22Rv1 (cell line): ENCODE results near the gene RICTOR.
"Not testable (repeated sequence)": the region's sequence is repeated elsewhere in the genome, so short reads cannot be mapped to it uniquely, and the experiment has no call there.

Experiments used
- H3K27ac ChIP-seq: fragments of 450-650 bp; 2 replicates; pipeline ENCODE4 v1.5.1; 2017
- ZFX ChIP-seq: fragments of 450-650 bp; IDR thresholded peaks from 2 replicates; pipeline ENCODE4 v1.6.1; 2017; ENCODE audit warnings: antibody characterized with exemption, borderline replicate concordance
- TF ChIP-seq, protein P1 (sequence below): fragments of 450-650 bp; IDR thresholded peaks from 2 replicates; pipeline ENCODE4 v1.5.1; 2017; ENCODE audit warnings: mild to moderate bottlenecking

Gene RICTOR

DNA sequence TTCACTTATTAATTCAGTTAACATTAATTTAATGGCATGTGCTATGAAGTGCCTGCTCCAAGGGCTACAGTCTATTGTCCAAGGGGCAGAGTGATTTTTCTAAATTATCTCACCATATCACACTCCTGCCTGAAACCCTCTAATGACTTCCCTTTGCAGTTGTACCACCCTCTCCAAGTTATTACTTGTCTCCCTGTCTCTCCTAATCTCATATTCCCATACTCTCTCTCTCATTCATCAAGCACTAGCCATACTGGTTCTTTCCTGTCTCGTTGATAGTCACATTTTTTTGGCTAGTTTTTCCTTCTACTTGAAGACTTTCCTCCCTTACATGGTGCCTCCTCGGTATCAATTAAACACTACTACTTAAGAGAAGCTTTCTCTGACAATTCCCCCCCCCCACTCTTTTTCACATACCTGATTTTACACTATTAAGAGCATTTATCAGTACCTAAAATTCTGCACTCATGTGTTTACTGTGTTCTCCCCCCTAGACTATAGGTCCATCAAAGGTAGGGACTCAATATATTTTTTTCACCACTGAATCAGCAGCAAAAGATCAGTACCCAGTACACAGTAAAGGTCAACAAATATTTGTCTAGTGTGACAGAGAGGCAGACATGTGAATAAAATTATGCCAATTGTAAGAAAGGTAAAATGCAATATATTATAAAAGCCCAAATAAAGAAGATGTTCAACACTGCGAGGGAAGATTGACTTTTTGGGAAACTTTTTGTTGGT, 19.0 kb downstream of the RICTOR start:
- TF ChIP-seq ZFX, result no peak
- TF ChIP-seq, protein P1, sequence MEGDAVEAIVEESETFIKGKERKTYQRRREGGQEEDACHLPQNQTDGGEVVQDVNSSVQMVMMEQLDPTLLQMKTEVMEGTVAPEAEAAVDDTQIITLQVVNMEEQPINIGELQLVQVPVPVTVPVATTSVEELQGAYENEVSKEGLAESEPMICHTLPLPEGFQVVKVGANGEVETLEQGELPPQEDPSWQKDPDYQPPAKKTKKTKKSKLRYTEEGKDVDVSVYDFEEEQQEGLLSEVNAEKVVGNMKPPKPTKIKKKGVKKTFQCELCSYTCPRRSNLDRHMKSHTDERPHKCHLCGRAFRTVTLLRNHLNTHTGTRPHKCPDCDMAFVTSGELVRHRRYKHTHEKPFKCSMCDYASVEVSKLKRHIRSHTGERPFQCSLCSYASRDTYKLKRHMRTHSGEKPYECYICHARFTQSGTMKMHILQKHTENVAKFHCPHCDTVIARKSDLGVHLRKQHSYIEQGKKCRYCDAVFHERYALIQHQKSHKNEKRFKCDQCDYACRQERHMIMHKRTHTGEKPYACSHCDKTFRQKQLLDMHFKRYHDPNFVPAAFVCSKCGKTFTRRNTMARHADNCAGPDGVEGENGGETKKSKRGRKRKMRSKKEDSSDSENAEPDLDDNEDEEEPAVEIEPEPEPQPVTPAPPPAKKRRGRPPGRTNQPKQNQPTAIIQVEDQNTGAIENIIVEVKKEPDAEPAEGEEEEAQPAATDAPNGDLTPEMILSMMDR, result no peak
- H3K27ac ChIP-seq, result 0 out of 2 replicates have a peak overlapping the region, but pooled peaks have one; percentile 19

DNA sequence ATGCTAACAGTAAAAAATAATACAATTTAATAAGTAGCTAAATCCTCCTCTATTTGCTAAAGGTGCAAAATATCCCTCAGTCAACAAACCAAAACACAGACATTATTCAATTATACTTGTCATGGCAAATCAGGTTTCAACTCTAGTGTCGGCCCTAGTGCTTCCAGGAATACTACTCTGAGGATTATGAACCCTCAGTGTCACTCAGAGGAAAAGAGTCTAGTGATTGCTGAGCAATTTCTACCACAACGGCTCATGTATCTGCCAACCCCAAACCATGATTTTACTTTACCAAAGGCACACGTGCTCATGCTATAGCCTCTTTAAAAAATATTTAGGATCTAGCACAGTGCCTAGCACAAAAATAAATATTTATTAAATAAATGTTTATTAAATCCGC, 21.0 kb downstream of the RICTOR start:
- TF ChIP-seq, protein P1, result no peak
- no peak for TF ChIP-seq ZFX
- no peak overlapping the region for H3K27ac ChIP-seq

DNA sequence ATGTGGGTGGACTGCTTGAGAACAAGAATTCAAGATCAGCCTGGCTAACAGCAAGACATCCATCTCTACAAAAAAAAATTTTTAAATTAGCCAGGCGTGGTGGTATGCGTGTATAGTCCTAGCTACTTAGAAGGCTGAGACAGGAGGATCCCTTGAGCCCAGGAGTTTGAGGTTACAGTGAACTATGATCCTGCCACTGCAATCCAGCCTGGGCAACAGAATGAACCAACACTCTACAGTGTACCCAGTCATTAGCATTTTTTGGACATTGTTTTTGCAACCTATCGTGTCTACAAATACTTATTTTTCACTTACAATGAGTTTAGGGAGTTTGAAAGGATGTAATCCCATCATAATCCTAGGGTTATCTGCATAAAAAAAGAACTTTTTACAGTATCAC, 22.1 kb downstream of the RICTOR start:
- TF ChIP-seq, protein P1, result no peak
- no peak for TF ChIP-seq ZFX
- no peak overlapping the region for H3K27ac ChIP-seq

DNA sequence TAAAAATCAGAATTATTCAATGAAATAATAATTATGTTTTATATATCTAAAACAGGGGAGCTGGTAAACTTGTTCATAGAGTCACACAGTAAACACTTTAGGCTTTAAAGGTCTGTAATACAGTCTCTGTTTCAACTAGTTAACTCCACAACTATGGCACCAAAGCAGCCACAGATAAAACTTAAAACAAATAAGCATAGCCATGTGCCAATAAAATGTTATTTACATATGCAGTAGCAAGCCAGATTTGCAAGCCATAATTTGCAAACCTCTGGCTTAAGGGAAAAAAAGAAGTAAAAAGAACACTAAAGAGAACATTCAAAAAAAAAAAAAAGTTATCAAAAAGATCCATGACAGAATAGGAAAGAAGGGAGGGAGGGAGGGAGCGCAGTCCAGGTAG, 24.9 kb downstream of the RICTOR start:
- peak overlapping the region; percentile 27 for H3K27ac ChIP-seq
- TF ChIP-seq ZFX, result no peak
- TF ChIP-seq, protein P1, result no peak

DNA sequence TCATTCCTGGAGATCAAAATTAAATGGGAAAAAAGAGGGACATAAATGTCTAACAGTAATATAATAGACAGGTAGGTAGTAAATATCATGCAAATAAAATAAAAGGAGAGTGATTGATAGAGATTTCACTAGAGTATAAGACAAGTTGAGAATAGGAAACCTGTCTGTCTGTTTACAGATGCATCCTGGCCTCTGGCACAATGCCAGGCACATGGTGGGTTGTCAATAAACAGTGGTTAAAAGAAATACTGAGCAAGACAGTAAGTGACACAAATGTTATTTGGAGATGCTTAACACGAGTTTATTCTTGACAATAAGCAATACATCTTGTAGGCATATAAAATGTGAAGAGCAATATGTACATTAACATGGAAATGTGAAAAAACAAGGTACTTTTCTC, 33.3 kb downstream of the RICTOR start:
- TF ChIP-seq ZFX, result no peak
- TF ChIP-seq, protein P1, result no peak
- H3K27ac ChIP-seq, result no peak overlapping the region

DNA sequence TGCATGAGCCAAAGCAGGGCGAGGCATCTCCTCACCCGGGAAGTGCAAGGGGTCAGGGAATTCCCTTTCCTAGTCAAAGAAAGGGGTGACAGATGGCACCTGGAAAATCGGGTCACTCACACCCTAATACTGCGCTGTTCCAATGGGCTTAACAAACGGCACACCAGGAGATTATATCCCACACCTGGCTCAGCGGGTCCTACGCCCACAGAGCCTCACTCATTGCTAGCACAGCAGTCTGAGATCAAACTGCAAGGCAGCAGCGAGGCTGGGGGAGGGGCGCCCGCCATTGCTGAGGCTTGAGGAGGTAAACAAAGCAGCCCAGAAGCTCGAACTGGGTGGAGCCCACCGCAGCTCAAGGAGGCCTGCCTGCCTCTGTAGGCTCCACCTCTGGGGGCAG, 39.7 kb downstream of the RICTOR start:
- not testable (repeated sequence) for H3K27ac ChIP-seq

DNA sequence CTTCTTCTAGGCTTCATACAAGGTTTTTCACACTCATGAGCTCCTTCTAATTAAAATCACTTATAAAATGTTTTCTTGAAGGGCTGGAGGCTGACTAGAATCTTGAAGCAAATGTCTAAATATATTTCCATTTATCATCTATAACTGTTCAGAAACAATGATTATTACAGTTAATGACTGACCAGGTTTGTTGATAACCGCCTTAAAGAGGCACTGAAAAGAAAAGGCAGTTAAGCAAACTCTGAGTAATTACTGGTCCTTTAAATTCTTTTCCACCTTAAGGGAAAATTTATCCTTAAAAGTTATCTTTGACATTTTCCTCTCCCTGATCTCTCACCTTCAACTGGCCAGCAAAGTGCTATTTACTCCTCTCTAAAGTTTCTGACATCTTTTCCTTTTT, 43.2 kb downstream of the RICTOR start:
- TF ChIP-seq, protein P1, result no peak
- no peak for TF ChIP-seq ZFX
- H3K27ac ChIP-seq, result no peak overlapping the region

DNA sequence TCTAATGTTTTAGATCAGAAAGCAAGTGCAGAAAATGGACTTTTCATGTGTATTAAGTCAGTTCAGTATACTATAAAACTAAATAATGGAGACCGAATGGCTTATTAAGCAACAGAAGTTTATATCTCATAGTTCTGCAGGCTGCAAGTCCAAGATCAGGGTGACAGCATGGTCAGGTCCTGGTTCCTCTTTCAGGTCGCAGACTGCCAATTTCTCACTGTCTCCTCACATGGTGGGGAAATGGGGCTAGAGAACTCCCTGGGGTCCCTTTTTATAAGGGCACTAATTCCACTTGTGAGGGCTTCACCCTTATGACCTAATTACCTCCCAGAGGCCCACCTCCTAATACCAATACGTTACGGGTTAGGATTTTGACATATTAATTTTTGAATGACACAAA, 48.7 kb downstream of the RICTOR start:
- TF ChIP-seq ZFX, result no peak
- TF ChIP-seq, protein P1, result no peak
- no peak overlapping the region for H3K27ac ChIP-seq
